ENCODE measurements around the gene TMEM253.
A peak's percentile ranks its signal among the peaks of the same experiment; 100 is the strongest.

The TMEM253 gene

DNA sequence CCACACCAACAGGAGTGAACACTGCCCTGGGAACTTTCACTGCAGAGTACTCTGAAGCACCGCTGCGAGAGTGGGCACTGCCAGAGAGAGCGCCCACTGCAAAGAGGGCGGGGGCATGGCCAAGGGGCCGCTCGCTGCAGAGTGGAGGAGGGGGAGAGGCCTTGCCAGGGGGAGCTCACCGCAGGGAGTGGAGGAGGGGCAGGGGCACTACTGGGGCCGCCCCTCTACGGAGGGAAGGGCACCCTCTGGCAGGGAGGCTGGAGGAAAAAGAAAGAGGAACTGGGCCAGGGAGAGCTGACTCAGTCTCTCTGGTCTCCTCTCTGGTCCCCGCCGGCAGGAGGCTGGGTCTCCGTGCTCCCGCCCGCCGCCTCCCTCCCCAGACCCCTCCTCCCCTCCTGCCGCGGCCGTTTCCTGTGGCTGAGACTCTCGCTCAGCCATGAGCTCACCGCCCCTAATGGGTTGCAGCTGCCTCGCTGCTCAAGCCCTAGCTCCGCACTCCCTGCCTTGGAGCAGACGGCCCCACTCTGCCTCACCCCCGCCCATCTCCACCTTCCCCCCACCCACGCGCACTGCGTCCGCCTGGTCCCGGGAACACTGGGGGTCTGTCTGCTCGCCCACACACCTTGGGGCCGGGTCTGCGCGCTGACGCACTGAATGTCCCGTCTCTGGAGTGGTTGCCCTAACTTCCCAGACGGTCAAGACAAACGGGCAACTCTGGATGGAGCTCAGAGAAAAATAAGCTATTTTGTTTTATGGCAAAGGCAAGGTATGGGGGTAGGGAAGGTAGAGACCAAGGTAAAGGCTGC, 29.4 kb upstream of the TMEM253 start:
- peak; percentile 55 to 65 for ATAC-seq

DNA sequence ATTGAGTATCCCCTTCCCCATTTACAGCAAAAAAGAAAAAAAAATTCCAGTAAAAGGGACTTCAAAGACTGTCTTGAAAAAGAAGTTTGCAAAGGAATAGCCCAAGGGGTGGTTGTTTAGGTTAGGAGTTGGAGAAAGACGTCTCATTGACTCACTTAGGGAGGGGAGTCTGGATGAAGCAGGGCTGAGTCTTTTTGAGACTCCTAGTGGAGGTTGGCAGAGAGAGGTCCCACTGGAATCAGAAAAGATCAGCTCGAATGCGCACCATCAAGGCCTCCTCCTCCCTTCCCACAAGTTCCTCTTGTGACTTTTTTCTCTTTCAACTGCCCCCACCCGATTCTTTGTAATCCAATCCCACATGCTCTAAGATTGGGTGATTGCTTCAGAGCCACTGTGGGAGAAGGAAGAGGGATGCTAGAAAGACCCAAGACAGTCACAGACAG, 28.8 kb upstream of the TMEM253 start:
- no peak for ATAC-seq

DNA sequence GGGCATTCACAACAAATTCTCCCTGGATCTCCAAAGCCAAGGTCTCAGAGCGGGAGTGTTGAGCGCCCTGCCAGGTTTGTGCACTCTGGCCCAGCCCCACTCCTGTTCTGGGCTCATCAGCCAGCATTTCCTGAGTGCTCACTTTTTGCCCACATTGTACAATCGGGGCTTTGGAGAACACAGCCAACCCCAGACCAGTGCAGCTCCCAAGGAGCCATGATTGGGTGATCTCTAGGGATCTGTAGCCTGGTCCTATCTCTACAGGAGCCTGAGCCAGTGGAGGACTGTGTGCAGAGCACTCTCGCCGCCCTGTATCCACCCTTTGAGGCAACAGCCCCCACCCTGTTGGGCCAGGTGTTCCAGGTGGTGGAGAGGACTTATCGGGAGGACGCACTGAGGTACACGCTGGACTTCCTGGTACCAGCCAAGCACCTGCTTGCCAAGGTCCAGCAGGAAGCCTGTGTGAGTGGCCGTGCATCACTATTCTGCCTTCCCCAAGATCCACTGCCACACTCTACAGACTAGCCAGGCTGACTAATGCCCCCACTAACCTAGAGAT, 28.0 kb upstream of the TMEM253 start:
- ATAC-seq = no peak

DNA sequence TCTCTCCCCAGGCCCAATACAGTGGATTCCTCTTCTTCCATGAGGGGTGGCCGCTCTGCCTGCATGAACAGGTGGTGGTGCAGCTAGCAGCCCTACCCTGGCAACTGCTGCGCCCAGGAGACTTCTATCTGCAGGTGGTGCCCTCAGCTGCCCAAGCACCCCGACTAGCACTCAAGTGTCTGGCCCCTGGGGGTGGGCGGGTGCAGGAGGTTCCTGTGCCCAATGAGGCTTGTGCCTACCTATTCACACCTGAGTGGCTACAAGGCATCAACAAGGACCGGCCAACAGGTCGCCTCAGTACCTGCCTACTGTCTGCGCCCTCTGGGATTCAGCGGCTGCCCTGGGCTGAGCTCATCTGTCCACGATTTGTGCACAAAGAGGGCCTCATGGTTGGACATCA, 26.9 kb upstream of the TMEM253 start:
- ATAC-seq = no peak

DNA sequence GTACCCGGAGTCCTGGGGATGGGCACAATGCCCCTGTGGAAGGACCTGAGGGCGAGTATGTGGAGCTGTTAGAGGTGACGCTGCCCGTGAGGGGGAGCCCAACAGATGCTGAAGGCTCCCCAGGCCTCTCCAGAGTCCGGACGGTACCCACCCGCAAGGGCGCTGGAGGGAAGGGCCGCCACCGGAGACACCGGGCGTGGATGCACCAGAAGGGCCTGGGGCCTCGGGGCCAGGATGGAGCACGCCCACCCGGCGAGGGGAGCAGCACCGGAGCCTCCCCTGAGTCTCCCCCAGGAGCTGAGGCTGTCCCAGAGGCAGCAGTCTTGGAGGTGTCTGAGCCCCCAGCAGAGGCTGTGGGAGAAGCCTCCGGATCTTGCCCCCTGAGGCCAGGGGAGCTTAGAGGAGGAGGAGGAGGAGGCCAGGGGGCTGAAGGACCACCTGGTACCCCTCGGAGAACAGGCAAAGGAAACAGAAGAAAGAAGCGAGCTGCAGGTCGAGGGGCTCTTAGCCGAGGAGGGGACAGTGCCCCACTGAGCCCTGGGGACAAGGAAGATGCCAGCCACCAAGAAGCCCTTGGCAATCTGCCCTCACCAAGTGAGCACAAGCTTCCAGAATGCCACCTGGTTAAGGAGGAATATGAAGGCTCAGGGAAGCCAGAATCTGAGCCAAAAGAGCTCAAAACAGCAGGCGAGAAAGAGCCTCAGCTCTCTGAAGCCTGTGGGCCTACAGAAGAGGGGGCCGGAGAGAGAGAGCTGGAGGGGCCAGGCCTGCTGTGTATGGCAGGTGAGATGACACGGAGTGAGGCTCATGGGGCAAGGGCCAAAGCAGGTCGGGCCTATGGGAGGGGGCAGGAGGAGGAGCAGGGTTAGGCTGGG, 26.2 kb upstream of the TMEM253 start:
- no peak for ATAC-seq

DNA sequence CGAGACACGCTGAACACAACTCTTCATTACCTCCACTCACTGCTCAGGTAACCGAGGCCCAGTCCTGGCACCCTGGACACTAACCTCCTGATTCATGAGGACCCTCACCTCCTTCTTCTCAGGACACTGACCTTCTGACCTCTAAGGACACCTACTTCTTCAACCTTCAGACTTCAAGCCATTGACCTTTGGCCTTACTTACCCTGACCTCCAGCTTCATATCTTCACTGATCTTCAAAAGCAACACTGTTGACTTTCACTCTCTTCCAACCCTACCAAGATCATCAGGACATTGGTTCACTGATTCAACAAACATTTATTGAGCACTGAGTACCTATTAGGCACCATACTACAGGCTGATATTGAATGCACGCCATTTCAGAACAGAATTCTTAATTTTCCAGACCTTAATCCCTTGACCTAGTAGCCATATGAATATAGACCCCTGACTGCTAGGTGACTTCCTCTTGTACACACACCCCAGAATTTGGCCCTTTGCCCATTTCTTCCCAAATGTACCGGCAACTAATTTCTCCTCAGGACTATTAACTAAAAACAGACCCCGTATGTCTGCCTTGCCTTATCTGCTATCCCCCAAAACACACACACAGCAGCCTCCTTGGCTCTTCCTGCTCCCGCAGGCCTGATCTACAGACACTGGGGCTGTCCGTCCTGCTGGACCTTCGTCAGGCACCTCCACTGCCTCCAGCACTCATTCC, 25.0 kb upstream of the TMEM253 start:
- no peak for ATAC-seq

DNA sequence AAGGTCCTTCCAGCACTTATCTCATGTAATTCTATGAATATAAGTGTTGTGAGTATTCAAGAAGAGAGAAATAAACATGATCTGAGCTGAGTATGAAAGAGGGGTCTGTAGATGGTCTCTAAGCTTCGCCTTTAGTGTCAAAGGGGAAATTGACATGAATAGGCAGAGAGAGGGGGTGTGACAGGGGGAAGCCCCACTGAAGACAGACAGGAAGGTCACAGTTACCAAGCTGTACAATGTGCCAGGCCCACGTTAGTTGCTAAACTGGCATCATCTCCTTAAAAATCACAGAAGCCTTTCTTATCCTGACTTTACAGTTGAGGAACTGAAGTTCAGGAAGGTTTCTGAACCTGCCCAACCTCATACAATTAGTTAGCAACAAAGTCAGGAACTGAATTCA, 23.2 kb upstream of the TMEM253 start:
- ATAC-seq = no peak

DNA sequence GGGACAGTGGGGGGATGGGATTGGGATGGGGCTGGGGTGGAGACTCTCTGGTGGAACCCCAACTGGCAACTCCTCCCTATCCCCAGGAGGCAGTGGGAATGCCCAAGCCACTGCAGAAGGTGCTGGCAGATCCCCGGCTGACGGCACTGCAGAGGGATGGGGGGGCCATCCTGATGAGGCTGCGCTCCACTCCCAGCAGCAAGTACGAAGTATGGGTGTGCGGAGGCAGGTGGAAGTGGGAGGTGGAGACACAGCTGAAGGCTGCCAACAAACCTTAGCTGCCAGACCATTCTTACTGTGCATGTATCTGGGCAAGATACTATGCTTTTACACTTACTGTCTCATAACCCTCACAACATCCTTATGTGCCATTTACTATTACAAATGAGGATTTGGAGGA, 22.6 kb upstream of the TMEM253 start:
- ATAC-seq = no peak

DNA sequence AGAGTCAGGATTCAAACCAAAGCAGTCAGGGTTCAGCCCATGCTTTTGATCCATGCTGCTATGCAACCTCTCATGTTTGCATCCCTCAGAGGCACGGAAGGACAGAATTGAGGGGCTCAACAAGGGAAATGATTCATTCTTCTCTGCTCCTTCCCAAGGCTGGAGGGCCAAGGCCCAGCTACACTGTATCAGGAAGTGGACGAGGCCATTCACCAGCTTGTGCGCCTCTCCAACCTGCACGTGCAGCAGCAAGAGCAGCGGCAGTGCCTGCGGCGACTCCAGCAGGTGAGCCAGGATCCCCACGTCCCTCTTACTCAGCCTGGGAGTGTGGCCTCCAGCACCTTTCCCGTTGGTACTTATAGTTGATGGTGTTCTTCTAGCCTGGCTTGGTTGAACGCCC, 22.1 kb upstream of the TMEM253 start:
- no peak for ATAC-seq

DNA sequence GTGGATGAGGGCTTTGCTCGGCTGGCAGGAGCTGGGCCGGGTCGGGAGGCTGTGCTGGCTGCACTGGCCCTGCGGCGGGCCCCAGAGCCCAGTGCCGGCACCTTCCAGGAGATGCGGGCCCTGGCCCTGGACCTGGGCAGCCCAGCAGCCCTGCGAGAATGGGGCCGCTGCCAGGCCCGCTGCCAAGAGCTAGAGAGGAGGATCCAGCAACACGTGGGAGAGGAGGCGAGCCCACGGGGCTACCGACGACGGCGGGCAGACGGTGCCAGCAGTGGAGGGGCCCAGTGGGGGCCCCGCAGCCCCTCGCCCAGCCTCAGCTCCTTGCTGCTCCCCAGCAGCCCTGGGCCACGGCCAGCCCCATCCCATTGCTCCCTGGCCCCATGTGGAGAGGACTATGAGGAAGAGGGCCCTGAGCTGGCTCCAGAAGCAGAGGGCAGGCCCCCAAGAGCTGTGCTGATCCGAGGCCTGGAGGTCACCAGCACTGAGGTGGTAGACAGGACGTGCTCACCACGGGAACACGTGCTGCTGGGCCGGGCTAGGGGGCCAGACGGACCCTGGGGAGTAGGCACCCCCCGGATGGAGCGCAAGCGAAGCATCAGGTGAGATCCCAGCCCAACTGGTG, 19.2 kb upstream of the TMEM253 start:
- ATAC-seq = no peak

DNA sequence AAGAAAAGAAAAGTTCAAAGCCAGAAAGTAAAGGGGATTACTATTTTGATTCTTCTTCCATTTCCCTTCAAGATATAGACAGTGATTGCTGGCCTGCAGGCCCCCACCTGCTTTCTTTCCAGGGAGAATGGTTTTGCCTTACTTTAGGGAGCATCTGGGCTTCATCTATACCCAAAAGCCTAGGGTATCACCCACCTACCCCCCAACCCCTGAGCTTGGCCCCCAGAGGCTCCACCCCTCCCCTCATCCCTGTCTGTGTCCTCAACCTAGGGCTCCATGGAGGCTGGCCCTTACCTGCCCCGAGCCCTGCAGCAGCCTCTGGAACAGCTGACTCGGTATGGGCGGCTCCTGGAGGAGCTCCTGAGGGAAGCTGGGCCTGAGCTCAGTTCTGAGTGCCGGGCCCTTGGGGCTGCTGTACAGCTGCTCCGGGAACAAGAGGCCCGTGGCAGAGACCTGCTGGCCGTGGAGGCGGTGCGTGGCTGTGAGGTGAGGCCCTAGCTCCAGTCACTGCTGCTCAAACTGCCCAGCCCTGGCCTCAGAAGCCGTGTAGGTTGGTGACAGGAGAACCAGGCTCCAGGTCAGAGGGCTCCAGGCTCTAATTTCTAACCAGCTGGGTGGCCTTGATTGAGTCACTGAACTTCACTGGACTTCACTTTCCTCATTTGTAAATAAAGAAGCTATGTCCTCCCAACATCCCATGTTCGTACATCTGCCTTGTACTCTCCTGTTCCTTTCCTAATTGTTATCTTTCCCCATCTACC, 17.1 kb upstream of the TMEM253 start:
- ATAC-seq = no peak

DNA sequence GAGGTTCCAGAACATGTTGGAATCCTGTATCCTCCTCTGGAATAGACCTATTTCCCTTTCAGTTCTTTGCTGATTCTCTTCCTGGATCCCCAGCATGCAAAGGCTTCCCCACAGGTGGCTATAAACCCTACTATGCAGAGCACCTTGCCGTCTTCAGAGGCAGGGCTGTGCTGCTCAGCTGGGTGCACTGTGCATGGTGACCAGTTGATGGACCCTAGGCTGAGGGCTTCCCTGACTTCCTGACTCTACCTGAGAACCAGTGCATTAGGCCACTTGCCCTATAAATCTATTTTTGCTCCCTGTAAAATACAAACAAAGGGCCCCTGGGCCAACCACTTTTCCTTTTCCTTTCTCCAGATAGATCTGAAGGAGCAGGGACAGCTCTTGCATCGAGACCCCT, 16.5 kb upstream of the TMEM253 start:
- no peak for ATAC-seq

DNA sequence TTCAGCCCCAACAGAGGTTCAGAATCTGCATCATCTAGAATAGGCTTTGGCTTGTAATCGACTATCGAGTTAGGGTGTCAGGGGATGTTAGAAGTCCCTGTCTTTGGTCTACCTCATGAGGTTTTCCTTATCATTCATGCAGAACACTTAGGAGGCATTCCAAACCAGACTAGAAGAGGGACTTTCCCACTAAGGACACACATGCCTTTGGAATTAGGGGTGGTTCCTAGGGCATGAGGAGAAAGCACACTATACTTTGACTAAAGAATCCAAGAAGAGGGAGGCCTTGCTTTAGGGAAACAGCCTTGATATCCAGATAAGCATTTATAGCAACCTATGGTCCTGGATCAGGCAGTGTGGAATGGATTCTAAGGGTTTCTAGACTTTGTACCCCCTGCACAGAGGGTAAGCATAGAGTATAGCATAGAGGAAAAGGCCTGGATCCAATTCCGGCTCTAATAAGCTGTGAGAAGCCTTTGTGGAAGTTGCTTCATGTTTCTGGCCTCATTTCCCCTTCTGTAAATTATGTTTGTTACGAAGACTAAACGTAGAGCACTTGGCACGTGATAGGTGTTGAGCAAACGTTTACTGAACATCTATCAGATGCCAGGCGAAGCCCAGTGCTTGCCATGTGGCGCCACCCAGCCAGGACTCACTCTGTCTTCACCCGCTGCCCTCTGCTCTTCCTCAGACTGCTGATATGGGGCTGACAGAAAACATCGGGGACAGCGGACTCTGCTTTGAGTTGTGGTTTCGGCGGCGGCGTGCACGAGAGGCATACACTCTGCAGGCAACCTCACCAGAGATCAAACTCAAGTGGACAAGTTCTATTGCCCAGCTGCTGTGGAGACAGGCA, 15.6 kb upstream of the TMEM253 start:
- no peak for ATAC-seq

DNA sequence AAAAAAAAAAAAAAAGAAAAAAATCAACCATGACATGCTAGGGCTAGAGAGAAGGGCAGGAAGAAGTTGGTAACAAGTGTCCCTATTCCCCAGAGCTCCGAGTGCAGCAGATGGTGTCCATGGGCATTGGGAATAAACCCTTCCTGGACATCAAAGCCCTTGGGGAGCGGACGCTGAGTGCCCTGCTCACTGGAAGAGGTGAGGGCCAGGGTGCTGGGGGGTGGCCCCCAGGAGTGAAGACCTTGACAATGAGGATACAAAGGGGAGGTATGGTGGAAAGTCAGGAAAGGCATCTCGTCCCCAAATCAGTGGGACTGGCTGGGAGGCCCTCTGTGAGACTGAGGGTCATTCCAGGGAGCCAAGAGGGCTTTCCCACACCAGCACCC, 14.0 kb upstream of the TMEM253 start:
- ATAC-seq = no peak

DNA sequence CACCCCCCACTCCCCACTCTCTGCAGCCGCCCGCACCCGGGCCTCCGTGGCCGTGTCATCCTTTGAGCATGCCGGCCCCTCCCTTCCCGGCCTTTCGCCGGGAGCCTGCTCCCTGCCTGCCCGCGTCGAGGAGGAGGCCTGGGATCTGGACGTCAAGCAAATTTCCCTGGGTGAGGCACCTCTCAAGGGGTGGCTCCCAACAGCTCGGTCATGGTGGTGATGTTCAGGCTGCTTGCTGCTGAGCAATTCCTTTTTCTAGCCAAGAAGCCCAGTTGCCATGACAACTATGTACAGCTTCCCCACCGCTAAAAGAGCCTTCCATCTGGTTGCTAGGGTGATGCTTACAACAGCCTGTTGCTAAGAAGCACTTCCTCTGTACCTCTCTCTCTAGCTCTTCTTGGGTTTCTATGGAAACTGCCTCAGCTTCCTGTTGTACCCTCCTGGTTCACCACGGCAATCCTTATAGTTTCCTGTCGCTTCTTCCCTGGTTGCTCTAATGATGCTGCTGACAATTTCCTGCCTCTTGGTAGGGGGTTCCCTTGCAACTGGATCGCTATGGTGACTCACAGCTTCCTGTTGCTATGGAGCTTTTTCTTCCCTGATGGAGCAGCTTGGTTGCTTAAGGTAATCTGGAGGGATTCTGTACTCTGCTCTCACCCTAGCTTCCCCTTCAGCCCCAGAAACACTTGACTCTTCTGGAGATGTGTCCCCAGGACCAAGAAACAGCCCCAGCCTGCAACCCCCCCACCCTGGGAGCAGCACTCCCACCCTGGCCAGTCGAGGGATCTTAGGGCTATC, 13.4 kb upstream of the TMEM253 start:
- peak; percentile 71 to 79 for ATAC-seq

DNA sequence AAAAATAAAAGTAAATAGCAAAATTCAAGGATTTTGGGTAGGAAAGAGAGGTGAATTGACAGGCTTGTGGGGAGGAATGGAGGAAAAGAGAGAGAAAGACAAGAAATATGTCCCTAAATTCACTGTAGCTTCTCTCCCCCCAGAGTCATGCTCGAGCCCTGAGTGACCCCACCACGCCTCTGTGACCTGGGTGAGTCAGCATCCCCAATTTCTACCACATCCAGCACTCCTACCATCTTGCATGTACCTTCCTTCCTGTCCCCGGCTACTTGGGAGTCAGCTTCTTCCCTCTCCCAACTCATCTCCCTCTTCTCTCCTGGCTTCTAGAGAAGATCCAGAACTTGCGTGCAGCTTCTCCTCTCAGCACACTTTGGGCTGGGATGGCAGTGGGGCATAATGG, 12.2 kb upstream of the TMEM253 start:
- ATAC-seq = no peak

DNA sequence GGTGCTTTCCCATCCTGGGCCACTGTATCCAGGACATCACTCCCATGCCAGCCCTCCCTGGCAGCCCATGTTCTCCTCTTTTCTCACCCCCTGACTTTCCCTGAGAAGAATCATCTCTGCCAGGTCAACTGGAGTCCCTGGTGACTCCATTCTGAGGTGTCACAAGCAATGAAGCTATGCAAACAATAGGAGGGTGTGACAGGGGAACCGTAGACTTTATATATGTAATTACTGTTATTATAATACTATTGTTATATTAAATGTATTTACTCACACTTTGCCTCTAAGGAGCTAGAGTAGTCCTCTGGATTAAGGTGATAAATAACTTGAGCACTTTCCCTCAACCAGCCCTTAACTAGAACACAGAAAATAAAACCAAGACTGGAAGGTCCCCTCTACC, 11.6 kb upstream of the TMEM253 start:
- no peak for ATAC-seq

DNA sequence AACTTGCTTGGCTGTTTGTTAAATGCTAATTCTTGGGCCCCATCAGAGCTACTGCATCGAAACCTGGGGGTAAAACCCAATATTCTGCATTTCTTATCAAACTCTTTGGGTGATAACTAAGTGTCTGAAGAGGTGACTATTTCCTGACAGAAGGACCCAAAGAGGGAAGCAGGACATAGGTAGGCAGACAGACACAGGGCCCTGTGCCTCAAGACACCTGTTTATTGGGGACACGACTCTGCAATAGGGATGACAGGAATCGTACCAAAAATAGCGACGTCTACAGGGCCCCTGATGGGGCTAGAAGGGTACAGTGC, 11.0 kb upstream of the TMEM253 start:
- ATAC-seq = no peak

DNA sequence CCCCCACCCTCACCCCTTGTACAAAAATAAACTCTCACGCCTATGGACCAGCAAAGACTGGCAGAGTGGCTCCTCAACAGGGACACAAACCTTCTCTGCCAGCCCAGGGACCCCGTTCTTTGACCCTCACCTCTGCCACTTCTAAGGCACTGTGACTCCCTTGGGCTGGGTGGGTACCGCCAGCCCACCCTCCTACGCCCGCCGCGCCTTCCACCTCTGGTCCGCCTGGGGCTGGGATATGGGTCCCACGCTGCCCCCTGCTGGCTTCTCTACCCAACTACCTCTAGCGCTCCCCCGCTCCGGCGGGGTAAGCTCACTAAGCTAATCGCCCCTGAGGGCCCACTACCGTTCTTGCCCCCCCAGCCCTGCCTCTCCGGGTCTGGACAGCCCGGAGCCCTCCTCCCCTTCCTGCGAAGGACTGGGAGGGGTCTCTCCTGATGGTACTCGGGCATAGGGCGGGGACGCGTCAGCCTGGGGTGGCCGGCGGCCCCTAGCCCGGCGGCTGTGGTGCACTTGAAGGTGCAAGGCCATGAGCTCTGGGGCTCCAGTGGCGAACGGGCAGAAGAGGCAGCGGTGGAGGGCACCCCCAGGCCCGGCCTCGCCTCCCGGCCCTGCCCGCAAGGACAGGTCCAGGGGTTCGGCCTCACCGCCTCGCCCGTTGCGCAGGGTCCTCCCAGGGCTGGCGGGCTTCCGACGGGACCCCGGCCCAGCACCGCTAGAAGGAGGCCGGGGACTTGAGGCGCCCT, 10.5 kb upstream of the TMEM253 start:
- no peak for ATAC-seq

Data from activated CD4-positive, CD25-positive, alpha-beta regulatory T cell treated with anti-CD3 and anti-CD28 coated beads, Interleukin-2, amount 50 U/mL, for 24 hours (primary cell).